D721Med (cell line): Measurements from ENCODE around the gene BCL2L12.

Experiments used
- DNase-seq: peaks from one replicate; pipeline ENCODE4 v3.0.0; 2011; ENCODE audit warnings: low spot score; ENCODE audit not compliant: insufficient read length
- FAIRE-seq: peaks from 2 replicates; lab custom pipeline; 2011; peaks lifted over from hg19 to GRCh38; lab: Jason Lieb, UNC
- TF ChIP-seq, protein P1 (sequence below): IDR thresholded peaks from 2 replicates; pipeline ENCODE4 v1.5.1; 2012; ENCODE audit warnings: mild to moderate bottlenecking, control low read depth; ENCODE audit not compliant: insufficient read depth; ENCODE audit errors: missing control alignments

Gene BCL2L12

GRCh38 chr19:49654581-49654980 is 11.2 kb upstream of the BCL2L12 start:
- DNase-seq (no peak), FAIRE-seq (no peak)
- TF ChIP-seq, protein P1, sequence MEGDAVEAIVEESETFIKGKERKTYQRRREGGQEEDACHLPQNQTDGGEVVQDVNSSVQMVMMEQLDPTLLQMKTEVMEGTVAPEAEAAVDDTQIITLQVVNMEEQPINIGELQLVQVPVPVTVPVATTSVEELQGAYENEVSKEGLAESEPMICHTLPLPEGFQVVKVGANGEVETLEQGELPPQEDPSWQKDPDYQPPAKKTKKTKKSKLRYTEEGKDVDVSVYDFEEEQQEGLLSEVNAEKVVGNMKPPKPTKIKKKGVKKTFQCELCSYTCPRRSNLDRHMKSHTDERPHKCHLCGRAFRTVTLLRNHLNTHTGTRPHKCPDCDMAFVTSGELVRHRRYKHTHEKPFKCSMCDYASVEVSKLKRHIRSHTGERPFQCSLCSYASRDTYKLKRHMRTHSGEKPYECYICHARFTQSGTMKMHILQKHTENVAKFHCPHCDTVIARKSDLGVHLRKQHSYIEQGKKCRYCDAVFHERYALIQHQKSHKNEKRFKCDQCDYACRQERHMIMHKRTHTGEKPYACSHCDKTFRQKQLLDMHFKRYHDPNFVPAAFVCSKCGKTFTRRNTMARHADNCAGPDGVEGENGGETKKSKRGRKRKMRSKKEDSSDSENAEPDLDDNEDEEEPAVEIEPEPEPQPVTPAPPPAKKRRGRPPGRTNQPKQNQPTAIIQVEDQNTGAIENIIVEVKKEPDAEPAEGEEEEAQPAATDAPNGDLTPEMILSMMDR, result no peak

GRCh38 chr19:49655570-49656455 is 9.9 kb upstream of the BCL2L12 start:
- no peak for FAIRE-seq
- TF ChIP-seq, protein P1, result no peak
- no peak for DNase-seq

DNA sequence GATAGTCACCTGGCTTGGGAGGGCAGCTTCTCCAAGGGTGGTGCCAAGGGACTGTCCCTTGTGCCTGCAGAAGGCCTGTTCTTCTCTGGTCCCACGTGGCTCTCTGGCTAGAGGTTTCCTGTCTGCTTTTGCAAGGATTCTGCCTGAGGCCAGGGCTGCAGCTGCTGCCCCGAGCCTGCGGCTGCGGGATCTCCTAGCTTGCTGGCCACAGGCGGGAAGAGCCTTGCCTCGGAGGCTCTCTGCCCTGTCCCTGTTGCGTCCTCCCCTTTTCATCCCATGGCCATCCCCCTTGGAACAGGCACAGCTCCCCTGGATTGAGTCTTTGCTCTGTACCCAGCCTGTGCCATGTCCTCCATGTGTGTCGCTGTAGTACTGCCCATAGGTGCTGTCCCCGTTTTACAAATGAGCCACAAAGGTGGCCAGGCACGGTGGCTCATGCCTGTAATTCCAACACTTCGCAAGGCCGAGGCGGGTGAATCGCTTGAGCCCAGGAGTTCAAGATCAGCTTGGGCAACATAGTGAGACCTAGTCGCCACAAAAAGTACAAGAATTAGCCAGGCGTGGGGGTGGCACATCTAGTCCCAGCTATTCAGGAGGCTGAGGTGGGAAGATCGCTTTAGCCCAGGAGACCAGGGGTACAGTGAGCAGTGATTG is 9.2 kb upstream of the BCL2L12 start:
- FAIRE-seq (no peak), DNase-seq (no peak)
- TF ChIP-seq, protein P1, result no peak

DNA sequence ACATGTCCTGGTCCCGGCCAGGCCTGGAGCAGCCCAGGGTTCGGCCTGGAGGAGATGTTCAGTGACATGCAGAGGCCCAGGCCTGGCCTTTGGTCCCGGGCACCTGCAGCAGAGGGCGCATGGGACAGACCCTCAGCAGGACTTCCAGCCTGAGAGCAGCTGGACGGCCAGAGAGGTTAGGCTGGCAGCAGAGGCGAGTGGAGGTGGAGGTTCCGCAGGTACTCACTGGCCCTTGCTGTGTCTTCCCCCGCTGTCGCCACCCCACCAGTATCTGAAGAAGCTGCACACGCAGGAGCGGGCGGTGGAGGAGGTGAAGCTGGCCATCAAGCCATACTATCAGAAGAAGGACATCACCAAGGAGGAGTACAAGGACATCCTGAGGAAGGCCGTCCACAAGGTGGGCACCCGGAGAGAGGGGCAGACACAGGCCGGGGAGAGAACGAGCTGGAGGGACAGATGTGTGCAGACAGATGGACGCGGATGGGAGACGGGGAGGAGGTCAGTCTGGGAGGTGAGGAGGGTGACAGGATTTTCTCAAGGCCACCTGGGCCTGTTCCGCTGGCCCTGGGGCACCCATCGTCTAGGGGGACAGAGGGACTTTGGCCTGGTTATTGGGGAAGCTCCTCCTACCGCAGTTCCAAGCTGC is 8.1 kb upstream of the BCL2L12 start:
- no peak for FAIRE-seq
- no peak for DNase-seq
- TF ChIP-seq, protein P1, result no peak

DNA sequence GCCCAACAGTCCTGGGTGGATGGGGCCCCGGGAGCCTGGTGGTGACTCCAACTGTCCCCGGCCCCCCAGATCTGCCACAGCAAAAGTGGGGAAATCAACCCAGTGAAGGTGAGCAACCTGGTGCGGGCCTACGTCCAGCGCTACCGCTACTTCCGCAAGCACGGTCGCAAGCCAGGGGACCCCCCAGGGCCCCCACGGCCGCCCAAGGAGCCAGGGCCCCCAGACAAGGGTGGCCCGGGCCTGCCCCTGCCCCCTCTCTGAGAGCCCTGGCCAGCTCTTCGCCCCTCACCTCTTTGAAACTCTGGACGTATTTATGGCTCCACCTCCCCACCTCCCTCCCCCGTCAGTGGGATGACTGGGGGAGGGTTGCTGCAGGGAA is 7.6 kb upstream of the BCL2L12 start:
- TF ChIP-seq, protein P1, result no peak
- no peak for DNase-seq
- FAIRE-seq, result no peak

GRCh38 chr19:49658566-49659442 is 6.9 kb upstream of the BCL2L12 start:
- no peak for FAIRE-seq
- DNase-seq, result no peak
- TF ChIP-seq, protein P1, result no peak
